Measurements from ENCODE around the gene FRMD4A. TPM values are rescaled to one million over a fixed set of nuclear protein-coding genes. Genes with fewer than 3 reads are reported as not detected.

The FRMD4A gene
- total and polyA plus RNA-seq, 3 donors from 2014 or later: 15.0 to 20.8 (median 18.7) TPM

DNA sequence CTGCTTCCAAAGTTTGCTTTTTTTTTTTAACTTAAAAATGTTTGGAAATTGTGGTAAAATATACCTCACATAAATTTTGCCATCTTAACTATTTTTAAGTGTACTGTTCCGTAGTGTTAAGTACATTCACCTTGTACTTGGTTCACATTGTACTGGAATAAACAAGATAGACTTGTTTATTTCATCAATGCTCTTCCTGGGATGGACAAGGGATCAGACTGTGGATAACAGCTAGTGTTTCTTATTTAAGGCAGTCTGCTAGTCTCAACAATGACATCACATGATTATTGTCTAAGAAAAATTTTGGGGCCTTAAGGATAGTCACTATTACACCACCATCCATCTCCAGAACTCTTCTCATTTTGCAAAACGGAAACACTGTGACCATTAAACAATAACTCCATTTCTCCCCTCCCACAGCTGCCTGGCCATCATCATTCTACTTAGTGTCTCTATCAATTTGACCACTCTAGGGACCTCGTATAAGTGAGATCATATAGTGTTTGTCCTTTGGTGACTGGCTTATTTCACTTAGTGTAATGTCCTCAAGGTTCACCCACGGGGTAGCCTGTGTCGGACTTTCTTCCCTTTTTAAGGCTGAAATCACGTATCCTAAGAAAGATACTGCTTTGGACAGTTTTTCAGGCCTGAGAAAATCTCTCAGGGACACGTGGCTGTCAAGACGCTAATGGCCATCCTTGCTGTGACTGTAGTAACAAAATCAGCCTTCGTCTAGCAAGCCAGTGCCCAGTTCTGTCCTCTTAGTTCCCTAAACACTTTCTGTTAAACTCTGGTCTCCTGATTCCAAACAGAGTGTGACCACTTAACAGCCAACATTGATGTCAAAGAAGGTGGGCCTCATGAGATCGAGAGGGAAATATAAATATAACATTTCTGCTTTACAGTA lies 305.2 kb downstream of the FRMD4A start:
- Histone ChIP-seq H3K4me1 (no peaks in the 10 kb centered on the region), H3K9me3 (no peaks in the 10 kb centered on the region), H3K27me3 (no peaks in the 10 kb centered on the region), H3K27ac (no peak overlapping the region), H3K36me3 (ENCODE audit: low read depth, missing control alignments) (no peaks in the 10 kb centered on the region), H3K4me3 (no peak overlapping the region)
- intact Hi-C loops (cut with DNase I; ENCODE audit: low total_unique reads): no loop called here
- no peak for TF ChIP-seq POLR2A (IDR thresholded peaks at IDR 0.05)
- TF ChIP-seq, protein P1, sequence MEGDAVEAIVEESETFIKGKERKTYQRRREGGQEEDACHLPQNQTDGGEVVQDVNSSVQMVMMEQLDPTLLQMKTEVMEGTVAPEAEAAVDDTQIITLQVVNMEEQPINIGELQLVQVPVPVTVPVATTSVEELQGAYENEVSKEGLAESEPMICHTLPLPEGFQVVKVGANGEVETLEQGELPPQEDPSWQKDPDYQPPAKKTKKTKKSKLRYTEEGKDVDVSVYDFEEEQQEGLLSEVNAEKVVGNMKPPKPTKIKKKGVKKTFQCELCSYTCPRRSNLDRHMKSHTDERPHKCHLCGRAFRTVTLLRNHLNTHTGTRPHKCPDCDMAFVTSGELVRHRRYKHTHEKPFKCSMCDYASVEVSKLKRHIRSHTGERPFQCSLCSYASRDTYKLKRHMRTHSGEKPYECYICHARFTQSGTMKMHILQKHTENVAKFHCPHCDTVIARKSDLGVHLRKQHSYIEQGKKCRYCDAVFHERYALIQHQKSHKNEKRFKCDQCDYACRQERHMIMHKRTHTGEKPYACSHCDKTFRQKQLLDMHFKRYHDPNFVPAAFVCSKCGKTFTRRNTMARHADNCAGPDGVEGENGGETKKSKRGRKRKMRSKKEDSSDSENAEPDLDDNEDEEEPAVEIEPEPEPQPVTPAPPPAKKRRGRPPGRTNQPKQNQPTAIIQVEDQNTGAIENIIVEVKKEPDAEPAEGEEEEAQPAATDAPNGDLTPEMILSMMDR (IDR thresholded peaks at IDR 0.05): no peak
- DNase-seq: no peak
- WGBS, 2 donors: 82 to 85% methylated on average over 10 of the region's 10 CpGs

DNA sequence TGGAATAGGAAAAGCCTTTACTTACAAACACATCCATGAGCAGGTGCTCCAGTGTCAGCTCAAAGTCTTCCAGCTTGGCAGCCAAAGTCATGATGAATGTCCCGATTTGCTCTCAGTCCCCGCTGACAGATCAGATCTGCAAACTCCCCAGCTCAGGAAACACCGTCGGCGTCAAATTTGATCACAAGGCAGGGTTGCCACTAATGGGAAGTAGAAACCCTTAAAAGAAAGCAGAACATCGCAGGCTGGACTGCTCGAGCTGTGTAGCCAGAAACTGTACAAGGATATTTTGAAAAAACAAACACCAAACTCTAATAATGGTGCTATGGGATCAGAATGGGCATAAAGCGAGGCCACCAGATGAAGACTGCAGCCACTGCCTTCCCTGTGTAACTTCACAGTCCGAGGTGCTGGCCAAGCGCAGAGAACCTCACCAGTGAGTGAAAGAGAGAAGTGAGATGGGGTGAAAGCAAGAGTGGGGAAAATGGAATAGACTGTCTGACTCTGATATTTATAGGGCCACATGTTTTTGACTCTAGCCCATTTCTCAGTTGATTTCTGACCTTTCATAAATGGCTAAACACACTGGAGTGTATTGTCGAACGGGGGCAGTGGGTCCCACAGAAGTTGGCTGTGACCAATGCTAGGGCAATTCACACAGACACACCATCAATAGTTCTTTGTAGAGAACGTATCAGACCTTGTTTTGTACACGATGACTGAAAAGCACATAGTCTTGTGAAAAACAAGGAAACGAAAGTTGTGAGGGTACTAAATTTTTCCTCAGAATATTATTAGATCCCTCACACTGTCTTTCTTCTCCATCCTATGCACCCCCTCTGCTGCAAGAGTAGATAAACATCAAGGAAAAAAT lies 306.2 kb downstream of the FRMD4A start:
- H3K4me3 ChIP-seq: no peak overlapping the region
- DNase-seq: peak; percentile 37
- WGBS, 2 donors: 84 to 86% methylated on average over 15 of the region's 15 CpGs

DNA sequence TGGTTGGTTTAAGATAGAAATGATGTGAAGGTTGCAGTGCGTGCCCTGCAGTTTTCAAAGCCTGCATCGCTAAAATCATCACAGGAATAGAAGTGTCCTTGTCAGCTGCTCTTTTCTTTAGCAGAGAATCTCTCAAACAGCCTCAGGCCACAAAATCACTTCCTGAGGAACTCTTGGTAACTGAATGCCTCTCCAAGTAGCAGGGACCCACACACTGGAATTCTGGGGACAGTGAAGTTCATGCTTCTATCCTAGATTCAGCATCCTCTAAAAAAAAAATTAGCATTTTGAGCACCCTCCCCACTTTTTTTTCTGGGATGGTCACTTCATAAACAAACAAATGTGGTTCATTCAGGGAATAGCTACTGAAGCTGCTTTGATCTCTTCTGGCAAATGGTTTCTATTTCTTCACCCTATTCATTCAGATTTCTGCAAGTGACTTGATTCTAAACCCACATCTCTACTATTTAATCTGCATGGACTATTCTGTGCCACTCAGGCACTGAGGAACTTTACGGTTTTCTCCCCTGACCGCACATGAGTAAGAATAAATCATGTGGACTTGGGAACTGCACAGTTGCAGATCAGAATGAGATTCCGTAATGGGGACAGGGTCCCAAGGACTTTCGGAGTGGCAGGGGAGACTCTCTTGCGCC lies 306.9 kb downstream of the FRMD4A start:
- Histone ChIP-seq H3K27ac (no peak overlapping the region), H3K4me3 (no peak overlapping the region), H3K9me3 (no peaks in the 10 kb centered on the region), H3K4me1 (no peaks in the 10 kb centered on the region), H3K36me3 (ENCODE audit: low read depth, missing control alignments) (no peaks in the 10 kb centered on the region), H3K27me3 (no peaks in the 10 kb centered on the region)
- no peak for DNase-seq
- intact Hi-C loops (cut with DNase I; ENCODE audit: low total_unique reads): no loop called here
- 63 to 67% methylated on average over 7 of the region's 7 CpGs for WGBS, 2 donors
- TF ChIP-seq, protein P1 (IDR thresholded peaks at IDR 0.05): no peak
- no peak for TF ChIP-seq POLR2A (IDR thresholded peaks at IDR 0.05)

More for the DNA sequence above, 306.2 kb downstream of the FRMD4A start:
- H3K9me3 ChIP-seq: no peaks in the 10 kb centered on the region
- TF ChIP-seq POLR2A (IDR thresholded peaks at IDR 0.05): no peak
- TF ChIP-seq, protein P1 (IDR thresholded peaks at IDR 0.05): no peak
- no peaks in the 10 kb centered on the region for H3K27me3 ChIP-seq
- no peaks in the 10 kb centered on the region for H3K36me3 ChIP-seq (ENCODE audit: low read depth, missing control alignments)
- H3K27ac ChIP-seq: no peak overlapping the region
- H3K4me1 ChIP-seq: no peaks in the 10 kb centered on the region
- intact Hi-C loops (cut with DNase I; ENCODE audit: low total_unique reads): no loop called here

DNA sequence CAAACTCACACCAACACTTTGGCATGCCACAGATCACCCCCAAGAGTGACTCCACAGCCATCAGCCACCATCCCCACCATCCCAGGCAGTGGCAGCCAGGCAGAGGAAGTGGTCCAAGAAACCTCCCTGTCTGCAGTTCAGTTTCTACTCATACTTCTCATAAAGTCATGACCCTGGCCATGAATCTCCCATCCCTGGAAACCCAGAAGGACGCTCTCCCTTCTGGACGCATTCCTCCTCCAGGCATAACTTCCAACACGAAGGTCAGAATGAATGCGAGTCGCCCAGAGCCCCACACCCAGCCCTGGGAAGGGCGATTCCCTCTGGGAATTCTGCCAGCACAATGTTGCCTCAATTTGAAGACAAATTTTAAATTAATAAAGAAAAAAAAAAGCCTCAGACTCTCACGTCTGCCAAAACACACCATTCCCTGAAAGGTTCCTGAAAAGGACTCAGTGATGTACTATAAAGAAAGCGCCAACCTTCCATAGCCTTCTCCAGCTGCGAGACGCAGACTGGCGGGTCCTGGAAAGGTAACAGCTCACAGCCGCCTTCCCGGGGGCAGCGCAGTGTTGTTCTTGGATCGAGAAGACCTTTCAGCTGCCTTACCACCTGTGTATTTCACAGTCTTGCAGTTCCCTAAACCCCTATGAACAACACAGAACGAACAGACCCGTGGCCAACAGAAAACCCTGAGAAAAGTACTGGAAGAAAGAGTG lies 307.6 kb downstream of the FRMD4A start:
- no peak for DNase-seq
- H3K36me3 ChIP-seq (ENCODE audit: low read depth, missing control alignments): no peaks in the 10 kb centered on the region
- no peaks in the 10 kb centered on the region for H3K9me3 ChIP-seq
- intact Hi-C loops (cut with DNase I; ENCODE audit: low total_unique reads): no loop called here
- H3K4me3 ChIP-seq: no peak overlapping the region
- H3K4me1 ChIP-seq: no peaks in the 10 kb centered on the region
- H3K27ac ChIP-seq: no peak overlapping the region
- no peaks in the 10 kb centered on the region for H3K27me3 ChIP-seq
- 15 to 20% methylated on average over 17 of the region's 17 CpGs for WGBS, 2 donors
- TF ChIP-seq, protein P1 (IDR thresholded peaks at IDR 0.05): no peak
- no peak for TF ChIP-seq POLR2A (IDR thresholded peaks at IDR 0.05)

Data from testis (tissue), 3 donors.